ENCODE measurements around the gene BAD. TPM values are rescaled to one million over a fixed set of nuclear protein-coding genes. Genes with fewer than 3 reads are reported as not detected.

BAD gene
- total and polyA plus RNA-seq, 2 of the 13 experiments (the other 11 are each of a cell fraction or from before 2014, with no cell fraction given), result 17.9 to 28.5 TPM

GRCh38 chr11:64225608-64226506 lies 58.6 kb downstream of the BAD start, which contains the start of the genes NUDT22 and TRPT1 (continued):
- TF ChIP-seq AFF4 (CRISPR knock-in tag; IDR thresholded peaks at IDR 0.05) (no peak), ZNF281 (CRISPR knock-in tag; IDR thresholded peaks at IDR 0.05; ENCODE audit: borderline replicate concordance) (peak; percentile 47; the same call in 1 of the 2 replicates), ZNF746 (CRISPR knock-in tag; IDR thresholded peaks at IDR 0.05) (peak; percentile 45), ZNF770 (CRISPR knock-in tag; IDR thresholded peaks at IDR 0.05) (peak; percentile 57; the same call in 1 of the 2 replicates), ZNF33A (CRISPR knock-in tag; IDR thresholded peaks at IDR 0.05; ENCODE audit: borderline replicate concordance) (peak; percentile 87; the same call in 1 of the 2 replicates), GABPA (IDR thresholded peaks at IDR 0.05; ENCODE audit: low read depth, low read length) (no peak), GABPA (CRISPR knock-in tag; IDR thresholded peaks at IDR 0.05; ENCODE audit: low read depth) (peak; percentile 90), ZNF737 (CRISPR knock-in tag; IDR thresholded peaks at IDR 0.05; ENCODE audit: borderline replicate concordance) (no peak), ZNF878 (CRISPR knock-in tag; IDR thresholded peaks at IDR 0.05) (no peak), BCL3 (CRISPR knock-in tag; IDR thresholded peaks at IDR 0.05) (no peak), FLYWCH1 (CRISPR knock-in tag; IDR thresholded peaks at IDR 0.05) (no peak), ARNTL (CRISPR knock-in tag; IDR thresholded peaks at IDR 0.05) (0 out of 2 replicates have a peak, but pooled peaks have one; percentile 8), ZNF747 (CRISPR knock-in tag; IDR thresholded peaks at IDR 0.05; ENCODE audit: borderline replicate concordance) (peak; percentile 29; the same call in 1 of the 2 replicates), HHEX (CRISPR knock-in tag; IDR thresholded peaks at IDR 0.05) (no peak), MAFF (IDR thresholded peaks at IDR 0.05; ENCODE audit: low read depth, low read length) (no peak), EED (CRISPR knock-in tag; IDR thresholded peaks at IDR 0.05) (no peak), ZNF781 (CRISPR knock-in tag; IDR thresholded peaks at IDR 0.05; ENCODE audit: borderline replicate concordance, not compliant biosample characterization) (no peak), ZNF124 (CRISPR knock-in tag; IDR thresholded peaks at IDR 0.05) (peak; percentile 19; the same call in 1 of the 2 replicates), PHF21A (CRISPR knock-in tag; IDR thresholded peaks at IDR 0.05) (peak; percentile 63; the same call in 1 of the 2 replicates)
